ENCODE data around the gene COG5. TPM values are rescaled to one million over a fixed set of nuclear protein-coding genes. Genes with fewer than 3 reads are reported as not detected.

Gene COG5
- total RNA-seq, 1 donor from 2014 or later = 39.1 TPM

DNA sequence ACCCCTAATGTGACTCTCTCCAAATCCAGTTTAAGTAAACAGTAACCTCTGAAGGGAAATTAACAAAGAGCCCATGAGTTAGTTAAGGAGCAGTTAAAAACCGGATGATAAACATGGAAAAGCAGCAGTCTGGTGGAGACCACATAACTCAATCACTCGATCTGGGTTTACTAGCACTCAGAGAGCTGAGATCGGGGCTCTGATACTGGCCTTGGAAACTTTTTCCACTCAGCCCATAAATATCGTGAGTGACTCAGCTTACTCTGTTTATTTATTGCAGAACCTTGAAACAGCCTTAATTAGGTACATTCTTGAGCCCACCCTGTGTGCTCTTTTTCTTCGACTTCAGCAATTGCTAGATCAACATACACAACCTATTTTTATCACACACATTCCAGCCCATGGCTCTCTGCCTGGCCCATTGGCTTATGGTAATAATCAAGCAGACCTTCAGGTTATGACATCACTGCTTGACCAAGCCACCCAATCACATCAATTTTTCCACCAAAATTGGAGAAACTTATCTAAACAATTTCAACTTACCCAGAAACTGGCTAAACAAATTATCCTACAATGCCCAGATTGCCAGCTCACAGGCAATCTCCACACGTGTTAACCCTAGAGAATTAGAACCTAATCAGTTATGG lies 176.0 kb downstream of the COG5 start:
- no peaks in the 10 kb centered on the region for H3K36me3 Mint-ChIP-seq (ENCODE audit: low read depth)
- H3K27me3 Mint-ChIP-seq (ENCODE audit: insufficient read depth) = no peaks in the 10 kb centered on the region
- no peak overlapping the region for H3K27ac Mint-ChIP-seq
- DNase-seq (ENCODE audit: low spot score) = no peak
- H3K9me3 Mint-ChIP-seq = no peaks in the 10 kb centered on the region
- H3K4me3 Mint-ChIP-seq = no peak overlapping the region
- no peaks in the 10 kb centered on the region for H3K4me1 Mint-ChIP-seq (ENCODE audit: low read depth)
- intact Hi-C loops (cut with micrococcal nuclease) = no loop called here

DNA sequence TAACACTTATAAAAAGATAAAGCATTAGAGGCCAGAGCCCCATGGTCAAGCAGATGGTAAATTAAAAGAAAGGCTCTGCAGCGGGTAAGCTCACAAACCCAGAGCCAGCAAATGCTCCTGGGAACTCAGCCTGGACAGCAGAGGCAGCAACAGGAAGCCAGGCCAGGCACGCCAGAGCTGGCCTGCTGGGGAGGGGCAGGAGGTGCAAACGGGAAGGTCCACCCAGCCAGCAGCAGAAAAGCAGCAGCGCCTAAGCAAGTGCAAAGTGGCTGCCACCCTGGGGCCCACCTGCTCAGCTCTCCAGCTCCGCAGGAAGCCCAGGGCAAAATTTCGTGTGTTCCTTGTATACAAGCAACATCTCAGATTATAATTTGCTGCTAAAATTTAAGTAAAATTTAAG lies 176.6 kb downstream of the COG5 start:
- no peak overlapping the region for H3K27ac Mint-ChIP-seq
- H3K36me3 Mint-ChIP-seq (ENCODE audit: low read depth) = no peaks in the 10 kb centered on the region
- H3K9me3 Mint-ChIP-seq = no peaks in the 10 kb centered on the region
- intact Hi-C loops (cut with micrococcal nuclease) = no loop called here
- no peaks in the 10 kb centered on the region for H3K27me3 Mint-ChIP-seq (ENCODE audit: insufficient read depth)
- H3K4me1 Mint-ChIP-seq (ENCODE audit: low read depth) = no peaks in the 10 kb centered on the region
- DNase-seq (ENCODE audit: low spot score) = no peak
- no peak overlapping the region for H3K4me3 Mint-ChIP-seq

GRCh38 chr7:107386548-107387102 lies 177.1 kb downstream of the COG5 start:
- H3K36me3 Mint-ChIP-seq (ENCODE audit: low read depth) = no peaks in the 10 kb centered on the region

DNA sequence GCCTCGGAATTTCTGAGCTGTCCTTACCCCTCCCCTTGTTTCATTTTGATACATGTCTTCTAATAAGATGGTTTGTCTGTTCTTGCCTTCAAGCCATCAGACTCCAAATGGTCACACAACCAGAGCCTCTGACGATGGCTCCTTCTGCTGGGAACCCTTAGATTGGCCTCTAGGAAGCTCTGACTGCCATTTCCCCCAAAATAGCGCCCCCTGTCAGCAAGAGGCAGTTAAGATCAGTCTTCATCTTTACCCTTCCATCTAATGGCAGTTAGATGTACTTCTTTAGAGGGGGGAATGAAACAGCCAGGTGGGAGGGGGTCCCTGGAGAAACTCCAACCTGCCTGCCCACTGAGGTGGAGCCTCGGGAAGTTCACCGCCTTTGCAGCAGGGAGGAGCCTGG lies 179.7 kb downstream of the COG5 start:
- Mint-ChIP-seq H3K4me1 (ENCODE audit: low read depth) (no peaks in the 10 kb centered on the region), H3K27me3 (ENCODE audit: insufficient read depth) (no peaks in the 10 kb centered on the region), H3K4me3 (no peak overlapping the region), H3K27ac (no peak overlapping the region), H3K9me3 (no peaks in the 10 kb centered on the region), H3K36me3 (ENCODE audit: low read depth) (no peaks in the 10 kb centered on the region)
- no peak for DNase-seq (ENCODE audit: low spot score)
- intact Hi-C loops (cut with micrococcal nuclease) = no loop called here

More at GRCh38 chr7:107386548-107387102, 177.1 kb downstream of the COG5 start:
- H3K9me3 Mint-ChIP-seq = no peaks in the 10 kb centered on the region
- H3K4me3 Mint-ChIP-seq = no peak overlapping the region
- no peak for DNase-seq (ENCODE audit: low spot score)
- no peak overlapping the region for H3K27ac Mint-ChIP-seq
- H3K27me3 Mint-ChIP-seq (ENCODE audit: insufficient read depth) = no peaks in the 10 kb centered on the region
- H3K4me1 Mint-ChIP-seq (ENCODE audit: low read depth) = no peaks in the 10 kb centered on the region
- intact Hi-C loops (cut with micrococcal nuclease) = no loop called here

- Mint-ChIP-seq H3K36me3 (ENCODE audit: low read depth) (no peaks in the 10 kb centered on the region), H3K27ac (no peak overlapping the region), H3K27me3 (ENCODE audit: insufficient read depth) (no peaks in the 10 kb centered on the region), H3K9me3 (no peaks in the 10 kb centered on the region), H3K4me1 (ENCODE audit: low read depth) (no peaks in the 10 kb centered on the region), H3K4me3 (no peak overlapping the region)
- intact Hi-C loops (cut with micrococcal nuclease) = no loop called here
- no peak for DNase-seq (ENCODE audit: low spot score)
These were observed 180.5 kb downstream of the COG5 start for GRCh38 chr7:107383203-107383602.

- no peaks in the 10 kb centered on the region for H3K27me3 Mint-ChIP-seq (ENCODE audit: insufficient read depth)
- no peak overlapping the region for H3K4me3 Mint-ChIP-seq
- H3K27ac Mint-ChIP-seq = no peak overlapping the region
- H3K4me1 Mint-ChIP-seq (ENCODE audit: low read depth) = no peaks in the 10 kb centered on the region
- intact Hi-C loops (cut with micrococcal nuclease) = no loop called here
- H3K9me3 Mint-ChIP-seq = no peaks in the 10 kb centered on the region
- DNase-seq (ENCODE audit: low spot score) = no peak
- H3K36me3 Mint-ChIP-seq (ENCODE audit: low read depth) = no peaks in the 10 kb centered on the region
These were observed 182.3 kb downstream of the COG5 start for GRCh38 chr7:107381453-107381852.

DNA sequence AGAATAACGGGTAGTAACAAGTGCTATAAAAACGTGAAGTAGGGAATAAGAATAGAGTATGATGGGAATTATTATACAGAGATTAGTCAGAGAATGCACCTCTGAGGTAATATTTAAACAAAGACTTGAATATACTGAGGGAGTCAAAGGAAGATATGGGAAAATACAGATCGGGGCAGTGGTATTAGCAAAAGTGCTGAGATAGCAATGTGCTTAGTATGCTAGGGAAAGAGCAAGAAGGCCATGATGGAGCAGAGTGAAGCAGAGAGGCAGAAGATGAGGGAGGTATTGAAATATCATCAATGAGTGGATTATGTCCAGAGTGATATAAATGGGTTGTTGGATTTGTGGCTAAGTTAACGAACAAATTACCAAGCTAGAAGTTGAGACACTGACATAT lies 190.4 kb downstream of the COG5 start:
- Mint-ChIP-seq H3K9me3 (no peaks in the 10 kb centered on the region), H3K4me3 (no peak overlapping the region), H3K4me1 (ENCODE audit: low read depth) (no peaks in the 10 kb centered on the region), H3K27me3 (ENCODE audit: insufficient read depth) (no peaks in the 10 kb centered on the region), H3K27ac (no peak overlapping the region), H3K36me3 (ENCODE audit: low read depth) (no peaks in the 10 kb centered on the region)
- DNase-seq (ENCODE audit: low spot score) = no peak
- intact Hi-C loops (cut with micrococcal nuclease) = no loop called here

- Mint-ChIP-seq H3K4me1 (ENCODE audit: low read depth) (no peaks in the 10 kb centered on the region), H3K27me3 (ENCODE audit: insufficient read depth) (no peaks in the 10 kb centered on the region), H3K36me3 (ENCODE audit: low read depth) (no peaks in the 10 kb centered on the region), H3K4me3 (no peak overlapping the region), H3K9me3 (no peaks in the 10 kb centered on the region), H3K27ac (no peak overlapping the region)
- no peak for DNase-seq (ENCODE audit: low spot score)
- intact Hi-C loops (cut with micrococcal nuclease) = no loop called here
These were observed 191.4 kb downstream of the COG5 start for GRCh38 chr7:107372298-107372697.

GRCh38 chr7:107370816-107371215 lies 192.9 kb downstream of the COG5 start:
- Mint-ChIP-seq H3K27ac (no peak overlapping the region), H3K4me1 (ENCODE audit: low read depth) (no peaks in the 10 kb centered on the region), H3K27me3 (ENCODE audit: insufficient read depth) (no peaks in the 10 kb centered on the region), H3K36me3 (ENCODE audit: low read depth) (peaks cover 3% of the 10 kb centered on the region), H3K9me3 (no peaks in the 10 kb centered on the region), H3K4me3 (no peak overlapping the region)
- no peak for DNase-seq (ENCODE audit: low spot score)
- intact Hi-C loops (cut with micrococcal nuclease) = no loop called here

- peaks cover 23% of the 10 kb centered on the region for H3K36me3 Mint-ChIP-seq (ENCODE audit: low read depth)
- peaks cover 8% of the 10 kb centered on the region for H3K9me3 Mint-ChIP-seq
- H3K4me1 Mint-ChIP-seq (ENCODE audit: low read depth) = no peaks in the 10 kb centered on the region
- no peaks in the 10 kb centered on the region for H3K27me3 Mint-ChIP-seq (ENCODE audit: insufficient read depth)
- intact Hi-C loops (cut with micrococcal nuclease) = no loop called here
- H3K27ac Mint-ChIP-seq = no peak overlapping the region
- H3K4me3 Mint-ChIP-seq = no peak overlapping the region
- no peak for DNase-seq (ENCODE audit: low spot score)
These were observed 198.9 kb downstream of the COG5 start for GRCh38 chr7:107364787-107365186.

DNA sequence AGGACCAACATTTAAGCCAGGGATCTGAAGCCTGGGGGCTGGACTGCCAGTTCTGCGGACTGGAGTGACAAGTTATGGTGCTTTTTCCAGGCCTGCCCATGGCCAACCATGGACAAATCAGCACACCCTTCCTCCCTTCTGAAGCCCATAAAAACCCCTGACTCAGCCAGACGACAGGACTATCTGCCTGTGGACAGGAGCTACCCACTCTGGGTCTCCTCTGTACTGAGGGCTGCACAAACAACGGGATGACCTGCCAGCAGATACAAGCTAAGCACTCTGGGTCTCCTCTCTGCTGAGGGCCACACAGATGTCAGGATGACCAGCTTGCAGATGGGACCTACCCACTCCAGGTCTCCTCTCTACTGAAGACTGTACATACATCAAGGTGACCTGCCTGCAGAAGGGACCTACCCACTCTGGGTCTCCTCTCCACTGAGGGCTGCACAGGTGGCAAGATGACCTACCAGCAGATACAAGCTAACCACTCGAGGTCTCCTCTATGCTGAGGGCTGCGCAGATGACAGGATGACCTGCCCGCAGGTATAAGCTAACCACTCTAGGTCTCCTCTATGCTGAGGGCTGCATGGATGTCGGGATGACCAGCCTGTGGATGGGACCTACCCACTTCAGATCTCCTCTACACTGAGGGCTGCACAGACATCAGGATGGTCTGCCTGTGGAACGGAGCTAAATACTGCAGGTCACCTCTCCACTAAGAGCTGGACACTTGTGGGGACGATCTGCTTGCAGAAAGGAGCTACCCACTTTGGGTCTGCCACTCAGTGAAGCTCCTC lies 204.0 kb downstream of the COG5 start:
- no peak overlapping the region for H3K4me3 Mint-ChIP-seq

GRCh38 chr7:107355616-107356015 lies 208.1 kb downstream of the COG5 start:
- H3K27me3 Mint-ChIP-seq (ENCODE audit: insufficient read depth) = no peaks in the 10 kb centered on the region
- no peak for DNase-seq (ENCODE audit: low spot score)
- H3K27ac Mint-ChIP-seq = no peak overlapping the region
- peaks cover 7% of the 10 kb centered on the region for H3K9me3 Mint-ChIP-seq
- intact Hi-C loops (cut with micrococcal nuclease) = no loop called here
- no peaks in the 10 kb centered on the region for H3K4me1 Mint-ChIP-seq (ENCODE audit: low read depth)
- no peak overlapping the region for H3K4me3 Mint-ChIP-seq
- H3K36me3 Mint-ChIP-seq (ENCODE audit: low read depth) = peaks cover 17% of the 10 kb centered on the region

More for the DNA sequence above, 204.0 kb downstream of the COG5 start:
- DNase-seq (ENCODE audit: low spot score) = no peak
- Mint-ChIP-seq H3K36me3 (ENCODE audit: low read depth) (peaks cover 30% of the 10 kb centered on the region), H3K27me3 (ENCODE audit: insufficient read depth) (no peaks in the 10 kb centered on the region), H3K4me1 (ENCODE audit: low read depth) (no peaks in the 10 kb centered on the region), H3K9me3 (peaks cover 11% of the 10 kb centered on the region), H3K27ac (no peak overlapping the region)
- intact Hi-C loops (cut with micrococcal nuclease) = no loop called here

DNA sequence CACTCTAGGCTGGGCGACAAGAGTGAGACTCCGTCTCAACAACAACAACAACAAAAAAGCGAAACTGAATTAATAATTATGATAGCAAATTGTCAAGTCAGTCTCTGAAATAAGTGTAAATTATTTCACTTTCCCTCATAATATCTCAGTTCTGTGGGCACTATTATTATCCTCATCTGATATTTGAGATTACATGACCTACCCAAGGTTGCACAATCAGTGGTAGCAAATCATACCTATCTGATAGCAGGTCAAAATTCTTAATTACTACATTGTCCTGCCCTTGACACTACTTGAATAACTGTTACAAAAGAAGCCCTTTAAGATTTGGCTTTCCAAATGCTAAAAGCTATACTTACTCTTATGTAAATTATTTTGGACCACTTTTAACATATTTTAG lies 209.1 kb downstream of the COG5 start:
- Mint-ChIP-seq H3K27ac (no peak overlapping the region), H3K9me3 (peaks cover 1% of the 10 kb centered on the region), H3K4me1 (ENCODE audit: low read depth) (no peaks in the 10 kb centered on the region), H3K36me3 (ENCODE audit: low read depth) (peaks cover 8% of the 10 kb centered on the region), H3K27me3 (ENCODE audit: insufficient read depth) (no peaks in the 10 kb centered on the region), H3K4me3 (no peak overlapping the region)
- DNase-seq (ENCODE audit: low spot score) = no peak
- intact Hi-C loops (cut with micrococcal nuclease) = no loop called here

Measured in activated T-helper 1 cell treated with anti-CD3 and anti-CD28 coated beads, Interleukin-12 subunit alpha, Interleukin-12 subunit beta, Interleukin-2, Interleukin-4 antibody, amounts not matched to agents 30 ng/mL and 10 ng/mL and 1 ng/mL, durations not matched to agents 14 hours and 24 hours and 36 hours (primary cell).